NCI-H187 (cell line): Measurements from ENCODE around the gene HS3ST3A1.

Experiments used
- DNase-seq, 2 experiments: peaks; one replicate each; lab custom pipeline; 2025; lab: John Stamatoyannopoulos, UW

HS3ST3A1 gene

GRCh38 chr17:13601776-13602551 is at the start of gene HS3ST3A1:
Gene HS3ST3A1 (minus strand): TSS chr17:13601929. CDS start chr17:13601129, 800 bp downstream.
- DNase-seq: no peak

GRCh38 chr17:13650096-13650675 is 48.5 kb upstream of the HS3ST3A1 start:
- DNase-seq: no peak

GRCh38 chr17:13647543-13648021 is 45.9 kb upstream of the HS3ST3A1 start:
- DNase-seq: no peak

GRCh38 chr17:13646969-13647542 is 45.3 kb upstream of the HS3ST3A1 start:
- no peak for DNase-seq

GRCh38 chr17:13646411-13646810 is 44.7 kb upstream of the HS3ST3A1 start:
- no peak for DNase-seq

GRCh38 chr17:13643180-13643579 is 41.5 kb upstream of the HS3ST3A1 start:
- DNase-seq: no peak

- DNase-seq: no peak
Measured at GRCh38 chr17:13642188-13642587, 40.5 kb upstream of the HS3ST3A1 start.

- no peak for DNase-seq
Measured at GRCh38 chr17:13640551-13640950, 38.8 kb upstream of the HS3ST3A1 start.

GRCh38 chr17:13638855-13639458 is 37.2 kb upstream of the HS3ST3A1 start:
- DNase-seq: no peak

GRCh38 chr17:13636951-13637350 is 35.2 kb upstream of the HS3ST3A1 start:
- no peak for DNase-seq

- no peak for DNase-seq
Measured at GRCh38 chr17:13635951-13636350, 34.2 kb upstream of the HS3ST3A1 start.

- DNase-seq: no peak
Measured at GRCh38 chr17:13634021-13634420, 32.3 kb upstream of the HS3ST3A1 start.

GRCh38 chr17:13631529-13631928 is 29.8 kb upstream of the HS3ST3A1 start:
- DNase-seq: no peak

GRCh38 chr17:13626703-13627102 is 25.0 kb upstream of the HS3ST3A1 start:
- no peak for DNase-seq

GRCh38 chr17:13619462-13619861 is 17.7 kb upstream of the HS3ST3A1 start:
- no peak for DNase-seq

GRCh38 chr17:13616031-13616430 is 14.3 kb upstream of the HS3ST3A1 start:
- DNase-seq: no peak

- DNase-seq: no peak
Measured at GRCh38 chr17:13609941-13610340, 8.2 kb upstream of the HS3ST3A1 start.

- no peak for DNase-seq
Measured at GRCh38 chr17:13601322-13601775, 380 bp downstream of the HS3ST3A1 start.

- DNase-seq: no peak
Measured at GRCh38 chr17:13600475-13601321, 1.0 kb downstream of the HS3ST3A1 start.

- DNase-seq: no peak
Measured at GRCh38 chr17:13599864-13600263, 1.9 kb downstream of the HS3ST3A1 start.

- no peak for DNase-seq
Measured at GRCh38 chr17:13599168-13599577, 2.6 kb downstream of the HS3ST3A1 start.
